Body of pancreas (tissue), 4 donors: ENCODE measurements around the gene SPAG9. TPM values are rescaled to one million over a fixed set of nuclear protein-coding genes. Genes with fewer than 3 reads are reported as not detected.
A peak's percentile ranks its signal among the peaks of the same experiment; 100 is the strongest.

ENCODE experiments used
- ATAC-seq: fragments of 150-250 bp; one replicate; pipeline ENCODE4 v1.9.1; 2016
- DNase-seq, 4 donors: peaks; one replicate each; pipeline ENCODE4 v3.0.0-alpha.2; 2019
- H3K27ac ChIP-seq, 4 donors: fragments of 200-600 bp; sonication (generic); 1 replicate in 3 of 4; 2 replicates in 1 of 4; pipeline versions ENCODE4 v1.5.1 to v1.6.1; 2016 to 2019; ENCODE audit warnings: mild to moderate bottlenecking in 1 of 4, mixed read lengths in 1 of 4, moderate library complexity in 1 of 4
- H3K27me3 ChIP-seq, 2 donors: fragments of 200-600 bp; sonication (generic); one replicate each; pipeline ENCODE4 v1.6.0; 2016; ENCODE audit warnings: mild to moderate bottlenecking in 1 of 2
- H3K36me3 ChIP-seq, 2 donors: fragments of 200-600 bp; sonication (generic); replicated peaks in 1 of 2; 2 replicates each; pipeline ENCODE4 v1.5.1; 2016; ENCODE audit warnings: low read depth in 2 of 2; ENCODE audit not compliant: insufficient read depth in 1 of 2
- H3K4me1 ChIP-seq: fragments of 200-600 bp; sonication (generic); one replicate; pipeline ENCODE4 v1.6.0; 2016
- H3K4me3 ChIP-seq, 2 donors: fragments of 200-600 bp; sonication (generic); 1 replicate in 1 of 2; 2 replicates in 1 of 2; pipeline ENCODE4 v1.5.1; 2016 to 2019
- H3K9me3 ChIP-seq, 3 donors: fragments of 200-600 bp; sonication (generic); 1 replicate in 2 of 3; 2 replicates in 1 of 3; pipeline ENCODE4 v1.5.1; 2016
- CTCF ChIP-seq, 7 experiments: fragments of 450-650 bp in 4 of 7; fragments of 200-600 bp in 3 of 7; sonication (generic) in 3 of 7; IDR thresholded peaks; one replicate each; pipeline ENCODE4 v1.5.1; 2016 to 2019; ENCODE audit warnings: antibody characterized with exemption in 7 of 7
- POLR2A ChIP-seq, 3 donors: fragments of 450-650 bp; IDR thresholded peaks; one replicate each; pipeline ENCODE4 v1.6.1; 2016; ENCODE audit warnings: antibody characterized with exemption in 3 of 3, mild to moderate bottlenecking in 2 of 3
- WGBS, 2 donors: methylation state at CpG; one replicate each; pipeline ENCODE4 v1.1.5; 2017; 5-methylcytosine and 5-hydroxymethylcytosine counted together
- intact Hi-C: fragments of 100-400 bp; cut with DNase I; formaldehyde crosslinking; loops from one replicate; pipeline ENCODE4 v1.15.1; 2023
- total RNA-seq, 2 donors: library from RNA; depleted of rRNA; stranded (reverse); fragments of >200 nt; gene quantifications; one replicate each; pipeline ENCODE4 v1.1.0, GENCODE V29; 2016

The SPAG9 gene
- total RNA-seq, 2 donors from 2014 or later = 49.8 to 76.8 TPM

GRCh38 chr17:50922721-50923405 lies 197.8 kb downstream of the SPAG9 start:
- no peak for DNase-seq
- H3K36me3 ChIP-seq = no peaks in the 10 kb centered on the region
- TF ChIP-seq CTCF (IDR thresholded peaks at IDR 0.05) (no peak), POLR2A (IDR thresholded peaks at IDR 0.05) (no peak)
- H3K9me3 ChIP-seq = no peaks in the 10 kb centered on the region
- ATAC-seq = no peak
- peaks cover 43% of the 10 kb centered on the region for H3K4me1 ChIP-seq
- intact Hi-C loops = no loop called here
- no peaks in the 10 kb centered on the region for H3K27me3 ChIP-seq
- no peak overlapping the region for H3K4me3 ChIP-seq
- no peak overlapping the region for H3K27ac ChIP-seq
- 72 to 75% methylated on average over 3 to 6 of the region's 6 CpGs for WGBS, 2 donors

GRCh38 chr17:50922107-50922506 lies 198.6 kb downstream of the SPAG9 start:
- no peaks in the 10 kb centered on the region for H3K9me3 ChIP-seq
- H3K36me3 ChIP-seq = no peaks in the 10 kb centered on the region
- 82 to 92% methylated on average over 2 of the region's 2 CpGs for WGBS, 2 donors
- no peak overlapping the region for H3K4me3 ChIP-seq
- H3K27me3 ChIP-seq = no peaks in the 10 kb centered on the region
- H3K4me1 ChIP-seq = peaks cover 51% of the 10 kb centered on the region
- ATAC-seq (no peak), DNase-seq (no peak)
- TF ChIP-seq POLR2A (IDR thresholded peaks at IDR 0.05) (no peak), CTCF (IDR thresholded peaks at IDR 0.05) (no peak)
- intact Hi-C loops = no loop called here
- no peak overlapping the region for H3K27ac ChIP-seq

- no peaks in the 10 kb centered on the region for H3K27me3 ChIP-seq
- DNase-seq (no peak), ATAC-seq (no peak)
- WGBS, 2 donors = 87% methylated on average over 14 to 16 of the region's 16 CpGs
- no peak overlapping the region for H3K4me3 ChIP-seq
- no peak for TF ChIP-seq CTCF (IDR thresholded peaks at IDR 0.05)
- H3K36me3 ChIP-seq = no peaks in the 10 kb centered on the region
- H3K4me1 ChIP-seq = peaks cover 61% of the 10 kb centered on the region
- peak overlapping the region in 3 of 4 donors; percentile 92 to 97 (median 95) for H3K27ac ChIP-seq
- H3K9me3 ChIP-seq = no peaks in the 10 kb centered on the region
- intact Hi-C loops = no loop called here
Measured at GRCh38 chr17:50920891-50921586, 199.6 kb downstream of the SPAG9 start.

GRCh38 chr17:50920041-50920410 lies 200.6 kb downstream of the SPAG9 start:
- ATAC-seq (no peak), DNase-seq (no peak)
- no peaks in the 10 kb centered on the region for H3K27me3 ChIP-seq
- WGBS, 2 donors = 13 to 20% methylated on average over 6 to 8 of the region's 8 CpGs
- no peaks in the 10 kb centered on the region for H3K9me3 ChIP-seq
- peak overlapping the region; percentile 87 to 97 (median 94) for H3K27ac ChIP-seq
- intact Hi-C loops = no loop called here
- no peak overlapping the region for H3K4me3 ChIP-seq
- peaks cover 70% of the 10 kb centered on the region for H3K4me1 ChIP-seq
- H3K36me3 ChIP-seq = no peaks in the 10 kb centered on the region
- TF ChIP-seq CTCF (IDR thresholded peaks at IDR 0.05) (no peak), POLR2A (IDR thresholded peaks at IDR 0.05) (no peak)
